K562 (cell line): Measurements from ENCODE around the gene COL5A1. TPM values are rescaled to one million over a fixed set of nuclear protein-coding genes. Genes with fewer than 3 reads are reported as not detected.

Experiments
- ATAC-seq: fragments of 200-7000 bp; cut with Tn5 transposase; 3 replicates; pipeline ENCODE4 v1.9.1; 2020; ENCODE audit warnings: moderate library complexity
- BruUV-seq: library from RNA; stranded (reverse); fragments of 400-500 nt; replicated peaks from 2 replicates; lab custom pipeline; 2021; lab: Mats Ljungman, UMichigan
- CTCF ChIA-PET: fragments of 300-600 bp; formaldehyde crosslinking; extraction: SDS; loops from one replicate; lab custom pipeline; 2021; ENCODE audit warnings: low intra/inter-chr PET ratio; lab: Yijun Ruan, JAX
- POLR2A ChIA-PET: fragments of 300-600, 350-650 bp; sonication (Branson Sonifier 250); formaldehyde crosslinking; extraction: SDS; loops from one replicate; lab custom pipeline; 2021; ENCODE audit warnings: antibody characterized with exemption, inconsistent platforms; lab: Yijun Ruan, JAX
- DNase-seq, 4 experiments: peaks; one replicate each; pipeline versions ENCODE4 v3.0.0 to v3.0.0-alpha.2; 2011 to 2018; ENCODE audit warnings: low spot score in 3 of 4, mixed read lengths in 3 of 4; ENCODE audit errors: extremely low read depth in 1 of 4
- FAIRE-seq: peaks from 2 replicates; lab custom pipeline; 2011; peaks lifted over from hg19 to GRCh38; lab: Jason Lieb, UNC
- H2AFZ ChIP-seq: 2 replicates; pipeline ENCODE4 v1.6.0; 2011; ENCODE audit warnings: low read depth, low read length, control low read depth, inconsistent platforms
- H3K27ac ChIP-seq: fragments of 200-600 bp; 3 replicates; pipeline ENCODE4 v1.8.0; 2011; ENCODE audit warnings: low read depth, mild to moderate bottlenecking, control low read depth, inconsistent platforms, low read length, moderate library complexity, mixed read lengths; ENCODE audit errors: extremely low read depth
- H3K27me3 ChIP-seq, 2 experiments: fragments of 300-600 bp in 1 of 2; 2 replicates in 1 of 2; 3 replicates in 1 of 2; pipeline versions ENCODE4 v1.6.0 to v1.8.0; 2011; ENCODE audit warnings: inconsistent platforms in 2 of 2, low read length in 2 of 2, mild to moderate bottlenecking in 1 of 2, mixed read lengths in 1 of 2, moderate library complexity in 1 of 2; ENCODE audit not compliant: control insufficient read depth in 2 of 2, insufficient read depth in 2 of 2
- H3K36me3 ChIP-seq: fragments of 300-600 bp; 3 replicates; pipeline ENCODE4 v1.8.0; 2011; ENCODE audit warnings: mild to moderate bottlenecking, low read length, inconsistent platforms; ENCODE audit not compliant: control insufficient read depth, insufficient read depth
- H3K4me1 ChIP-seq, 2 experiments: fragments of 200-600 bp in 1 of 2; replicated peaks in 1 of 2; 2 replicates in 1 of 2; 3 replicates in 1 of 2; pipeline versions ENCODE4 v1.5.1 to v1.8.0; 2011; ENCODE audit warnings: inconsistent platforms in 2 of 2, low read length in 2 of 2, mild to moderate bottlenecking in 1 of 2, mixed read lengths in 1 of 2, moderate library complexity in 1 of 2; ENCODE audit not compliant: control insufficient read depth in 2 of 2, insufficient read depth in 2 of 2
- H3K4me2 ChIP-seq: 2 replicates; pipeline ENCODE4 v1.6.1; 2011; ENCODE audit warnings: low read length, control low read depth, inconsistent platforms, mixed read lengths; ENCODE audit not compliant: insufficient read depth
- H3K4me3 ChIP-seq: fragments of 200-600 bp; sonication (generic), shearing (Covaris generic); 2 replicates; pipeline ENCODE4 v1.5.1; 2016; ENCODE audit warnings: control low read depth, inconsistent platforms
- H3K79me2 ChIP-seq: fragments of 200-600 bp; 3 replicates; pipeline ENCODE4 v1.8.0; 2011; ENCODE audit warnings: low read length, inconsistent platforms; ENCODE audit not compliant: control insufficient read depth, insufficient read depth
- H3K9ac ChIP-seq, 2 experiments: 2 replicates each; pipeline versions ENCODE4 v1.6.0 to v1.6.1; 2011; ENCODE audit warnings: low read depth in 2 of 2, low read length in 2 of 2, control low read depth in 1 of 2, inconsistent platforms in 1 of 2, mild to moderate bottlenecking in 1 of 2, mixed read lengths in 1 of 2; ENCODE audit not compliant: insufficient read depth in 1 of 2
- H3K9me1 ChIP-seq: one replicate; pipeline ENCODE4 v1.6.0; 2011; ENCODE audit warnings: inconsistent platforms, mild to moderate bottlenecking, low read length, moderate library complexity; ENCODE audit not compliant: control insufficient read depth, insufficient read depth
- H3K9me3 ChIP-seq: replicated peaks from 2 replicates; pipeline ENCODE4 v1.5.1; 2011; ENCODE audit warnings: low read depth, low read length, inconsistent platforms; ENCODE audit not compliant: control insufficient read depth, insufficient read depth
- H4K20me1 ChIP-seq: replicated peaks from 2 replicates; pipeline ENCODE4 v1.6.1; 2011; ENCODE audit warnings: low read length, inconsistent platforms, mixed read lengths; ENCODE audit not compliant: control insufficient read depth, insufficient read depth
- DNMT1 ChIP-seq: fragments of 450-650 bp; IDR thresholded peaks from 2 replicates; pipeline ENCODE4 v1.6.1; 2016; ENCODE audit warnings: antibody characterized with exemption, mild to moderate bottlenecking
- ELF4 ChIP-seq: fragments of 450-650 bp; formaldehyde crosslinking; IDR thresholded peaks from 2 replicates; pipeline ENCODE4 v1.4.0; 2022; ENCODE audit warnings: missing genetic modification characterization
- FOXM1 ChIP-seq, 2 experiments: fragments of 450-650 bp in 1 of 2; sonication (generic) in 1 of 2; formaldehyde crosslinking in 1 of 2; IDR thresholded peaks; 2 replicates each; pipeline versions ENCODE4 v1.6.1 to v1.9.0; 2017 to 2022; ENCODE audit warnings: low read depth in 2 of 2, mild to moderate bottlenecking in 2 of 2, missing genetic modification reagents in 1 of 2, moderate library complexity in 1 of 2
- HMBOX1 ChIP-seq: sonication (generic); IDR thresholded peaks from 2 replicates; pipeline ENCODE4 v1.6.1; 2016
- MYNN ChIP-seq, 2 experiments: sonication (generic); formaldehyde crosslinking in 1 of 2; IDR thresholded peaks; 2 replicates each; pipeline versions ENCODE4 v1.5.0 to v1.6.1; 2016 to 2020; ENCODE audit warnings: antibody characterized with exemption in 1 of 2, missing genetic modification reagents in 1 of 2
- NUFIP1 ChIP-seq: fragments of 450-650 bp; IDR thresholded peaks from 2 replicates; pipeline ENCODE4 v1.6.1; 2018; ENCODE audit not compliant: partially characterized antibody
- ZNF212 ChIP-seq: fragments of 450-650 bp; formaldehyde crosslinking; IDR thresholded peaks from 2 replicates; pipeline ENCODE4 v1.4.0; 2020; ENCODE audit warnings: mild to moderate bottlenecking
- ZNF431 ChIP-seq: sonication (generic); formaldehyde crosslinking; IDR thresholded peaks from 2 replicates; pipeline ENCODE4 v1.8.0; 2022; ENCODE audit warnings: mild to moderate bottlenecking, missing genetic modification reagents
- WGBS: fragments of 100-300 bp; shearing (Covaris generic); methylation state at CpG from one replicate; pipeline ENCODE4 v1.1.6; 2016; ENCODE audit warnings: low coverage, mixed read lengths; ENCODE audit not compliant: insufficient coverage; ENCODE audit errors: missing lambda C conversion rate; 5-methylcytosine and 5-hydroxymethylcytosine counted together
- in situ Hi-C: fragments of 300-500 bp; cut with MboI; formaldehyde crosslinking; loops from 4 replicates; pipeline ENCODE4 v1.15.0; 2018; ENCODE audit warnings: inconsistent platforms, mixed read lengths
- intact Hi-C: fragments of 100-400 bp; cut with micrococcal nuclease; formaldehyde crosslinking; loops from 2 replicates; pipeline ENCODE4 v1.14.2; 2022
- polyA plus RNA-seq, 8 experiments: library from polyadenylated mRNA; depleted of rRNA in 4 of 8; stranded (reverse) in 5 of 8; unstranded in 3 of 8; fragments of >200 nt; fragmentation: Nextera tagmentation in 2 of 8; fragmentation: Illumina TruSeq in 1 of 8; extraction: Ambion mirVana in 2 of 8; extraction: Trizol in 1 of 8; gene quantifications; 2 replicates each; pipeline versions ENCODE4 v1.2.1 to v1.2.3, GENCODE V29; 2011 to 2014; ENCODE audit warnings: inconsistent platforms in 1 of 8, missing spikeins in 1 of 8
- total RNA-seq, 7 experiments: library from RNA; depleted of rRNA in 6 of 7; stranded (reverse); fragments of >200 nt in 6 of 7; fragmentation: Illumina TruSeq in 2 of 7; extraction: Trizol in 2 of 7; gene quantifications; 2 replicates each; pipeline versions ENCODE4 v1.2.1 to v1.2.3, GENCODE V29; 2011 to 2021; ENCODE audit warnings: low replicate concordance in 1 of 7

The COL5A1 gene
- total and polyA plus RNA-seq, 9 of the 15 experiments (the other 6 are each of a cell fraction or from before 2014, with no cell fraction given) = under 0.01 to 0.13 (median 0.04) TPM; not detected in 6

- TF ChIP-seq HMBOX1 = no peak
- TF ChIP-seq FOXM1 (IDR thresholded peaks at IDR 0.05; ENCODE audit: low read depth) = no peak
- no peak for TF ChIP-seq FOXM1 (CRISPR knock-in tag; IDR thresholded peaks at IDR 0.05; ENCODE audit: low read depth)
- TF ChIP-seq ZNF431 (CRISPR knock-in tag) = no peak
- TF ChIP-seq ZNF212 (CRISPR knock-in tag) = no peak
- no peak for TF ChIP-seq DNMT1
- TF ChIP-seq ELF4 (CRISPR knock-in tag) = no peak
- no peak for TF ChIP-seq MYNN (IDR thresholded peaks at IDR 0.05)
- TF ChIP-seq MYNN (CRISPR knock-in tag; IDR thresholded peaks at IDR 0.05) = no peak
- TF ChIP-seq NUFIP1 = no peak
- TF ChIP-seq, all 486 proteins: peak for 0
- no peaks in the 10 kb centered on the region for H3K36me3 ChIP-seq
- no peak for DNase-seq
- BruUV-seq = no TSS peak
- intact Hi-C loops (no loop called here), in situ Hi-C loops (no loop called here)
- H3K27ac ChIP-seq = no peak overlapping the region
- H3K27me3 ChIP-seq = peaks cover 13 to 68% of the 10 kb centered on the region in 2 experiments; a peak in 3 of 5 replicates
- FAIRE-seq = no peak
- H3K9me1 ChIP-seq = no peaks in the 10 kb centered on the region
- no peak overlapping the region for H3K4me3 ChIP-seq
- no peaks in the 10 kb centered on the region for H3K79me2 ChIP-seq
- H3K4me1 ChIP-seq = no peaks in the 10 kb centered on the region
- H2AFZ ChIP-seq = no peak overlapping the region
- H3K9me3 ChIP-seq = no peaks in the 10 kb centered on the region
- 0% methylated on average over 20 of the region's 23 CpGs for WGBS
- no peak overlapping the region for H3K4me2 ChIP-seq
- no peak overlapping the region for H3K9ac ChIP-seq
- CTCF ChIA-PET = no interaction called here
- ATAC-seq = no peak
- POLR2A ChIA-PET = interaction anchor here (0.6 to 0.7 kb wide), 2 partner anchors 125 to 729 kb away, joined by 3 read pairs; no protein-coding TSS in a partner anchor
- no peaks in the 10 kb centered on the region for H4K20me1 ChIP-seq
Measured at GRCh38 chr9:134785325-134786108, 143.9 kb downstream of the COL5A1 start.
